HFFc6 (cell line): Measurements from ENCODE around the gene IRF8. TPM values are rescaled to one million over a fixed set of nuclear protein-coding genes. Genes with fewer than 3 reads are reported as not detected.

ENCODE experiments used
- DNase-seq: peaks from one replicate; pipeline ENCODE4 v3.0.0-alpha.2; 2018
- H3K27ac Mint-ChIP-seq: 2 replicates; pipeline ENCODE4 v1.8.0; 2020; ENCODE audit warnings: mild to moderate bottlenecking, mixed read lengths
- H3K27me3 Mint-ChIP-seq: 2 replicates; pipeline ENCODE4 v1.8.0; 2021; ENCODE audit warnings: mild to moderate bottlenecking, moderate library complexity, mixed read lengths; ENCODE audit not compliant: insufficient read depth
- H3K36me3 Mint-ChIP-seq: 2 replicates; pipeline ENCODE4 v1.8.0; 2021; ENCODE audit warnings: low read depth, mixed read lengths
- H3K4me1 Mint-ChIP-seq: 2 replicates; pipeline ENCODE4 v1.8.0; 2020; ENCODE audit warnings: low read depth, mixed read lengths
- H3K4me3 Mint-ChIP-seq: 2 replicates; pipeline ENCODE4 v1.8.0; 2020; ENCODE audit warnings: mild to moderate bottlenecking, moderate library complexity, mixed read lengths
- H3K9me3 Mint-ChIP-seq: 2 replicates; pipeline ENCODE4 v1.8.0; 2020; ENCODE audit warnings: mild to moderate bottlenecking, mixed read lengths
- CTCF ChIP-seq: fragments of 200-600 bp; sonication (generic); IDR thresholded peaks from 2 replicates; pipeline ENCODE4 v1.5.0; 2021; ENCODE audit warnings: antibody characterized with exemption, mild to moderate bottlenecking
- total RNA-seq, 6 experiments: library from RNA; stranded (reverse); fragmentation: NEBNext Ultra II Directional; extraction: Animal tissue kit (Norgen Biotek cat#: 25700); gene quantifications; 2 replicates in 1 of 6; 3 replicates in 5 of 6; pipeline ENCODE4 v1.2.3, GENCODE V29; 2021

Gene IRF8
- total RNA-seq, 6 experiments from 2014 or later: not detected

DNA sequence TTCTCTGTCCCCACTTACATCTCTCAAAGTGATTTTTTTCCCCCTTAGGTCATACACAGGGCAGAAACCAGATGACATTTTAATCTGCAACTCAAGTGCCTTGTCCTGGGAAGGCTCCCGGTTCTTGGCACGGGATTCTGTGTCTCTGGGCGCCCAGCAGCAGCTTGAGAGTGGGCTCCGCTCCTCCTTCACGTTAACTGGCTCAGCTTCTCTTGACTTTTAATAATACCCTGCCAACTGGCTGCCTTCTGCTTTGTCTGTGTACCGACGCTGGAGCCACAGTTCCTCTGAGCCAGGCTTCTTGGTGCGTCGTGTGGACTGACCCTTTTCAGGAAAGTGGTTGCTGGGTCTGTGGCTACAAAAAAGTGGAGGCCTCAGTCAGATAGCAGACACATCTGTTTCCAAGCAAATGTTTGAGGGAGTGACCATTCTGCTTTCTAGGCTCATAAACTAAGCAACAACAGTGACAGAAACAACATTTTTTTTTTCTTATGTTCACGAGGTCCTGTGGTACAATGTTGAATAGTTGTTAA, 64.9 kb downstream of the IRF8 start:
- no peak for TF ChIP-seq CTCF
- Mint-ChIP-seq H3K4me3 (no peak overlapping the region), H3K27ac (no peak overlapping the region), H3K36me3 (no peaks in the 10 kb centered on the region), H3K27me3 (peaks cover 60% of the 10 kb centered on the region), H3K4me1 (peaks cover 4% of the 10 kb centered on the region), H3K9me3 (no peaks in the 10 kb centered on the region)
- no peak for DNase-seq

DNA sequence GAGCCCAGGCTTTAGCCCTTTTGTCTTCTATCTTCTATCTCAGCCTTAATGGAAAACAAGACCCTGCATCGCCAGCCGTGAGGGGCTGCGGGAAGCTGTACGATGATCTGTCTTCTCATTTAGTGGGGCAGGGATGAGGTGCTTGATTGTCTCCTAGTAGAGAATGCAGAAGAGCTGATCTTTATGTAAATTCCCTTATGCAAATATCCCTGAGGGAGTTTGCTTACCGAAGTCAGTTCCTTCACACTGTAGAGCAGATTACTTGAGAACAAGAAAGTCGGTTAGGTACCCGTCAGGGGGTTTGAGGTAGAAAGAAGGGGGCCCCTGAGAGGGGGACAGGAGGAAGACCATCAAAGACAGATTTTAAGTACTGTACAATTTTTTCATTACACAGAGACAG, 66.2 kb downstream of the IRF8 start:
- DNase-seq: no peak
- H3K4me3 Mint-ChIP-seq: no peak overlapping the region
- H3K4me1 Mint-ChIP-seq: peaks cover 18% of the 10 kb centered on the region
- no peaks in the 10 kb centered on the region for H3K9me3 Mint-ChIP-seq
- H3K27ac Mint-ChIP-seq: no peak overlapping the region
- H3K27me3 Mint-ChIP-seq: peaks cover 48% of the 10 kb centered on the region
- TF ChIP-seq CTCF: no peak
- no peaks in the 10 kb centered on the region for H3K36me3 Mint-ChIP-seq

DNA sequence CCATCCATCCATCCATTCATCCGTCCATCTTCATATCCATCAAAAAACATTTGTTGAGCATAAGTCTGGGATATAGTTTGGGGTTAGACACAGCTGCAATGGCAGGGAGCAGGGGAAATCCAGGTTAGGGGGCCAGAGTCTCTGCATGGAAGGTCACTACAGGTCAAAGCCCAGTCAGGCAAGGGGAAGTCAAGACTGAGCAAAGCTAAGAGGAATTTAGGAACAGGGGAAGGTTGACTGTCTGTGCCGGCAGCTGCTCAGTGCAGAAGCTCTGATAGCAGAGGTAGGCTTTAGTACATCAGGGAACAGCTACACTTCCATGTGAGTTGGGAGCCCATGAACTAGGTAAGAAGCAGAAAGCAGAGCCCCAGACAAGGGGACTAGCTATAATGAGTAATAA, 68.1 kb downstream of the IRF8 start:
- Mint-ChIP-seq H3K27ac (no peak overlapping the region), H3K9me3 (no peaks in the 10 kb centered on the region), H3K27me3 (peaks cover 37% of the 10 kb centered on the region)

GRCh38 chr16:85968041-85968920, 69.3 kb downstream of the IRF8 start:
- Mint-ChIP-seq H3K4me3 (no peak overlapping the region), H3K9me3 (no peaks in the 10 kb centered on the region), H3K27ac (no peak overlapping the region), H3K4me1 (peaks cover 24% of the 10 kb centered on the region), H3K27me3 (peaks cover 32% of the 10 kb centered on the region), H3K36me3 (no peaks in the 10 kb centered on the region)
- no peak for TF ChIP-seq CTCF
- no peak for DNase-seq

More for the DNA sequence above, 68.1 kb downstream of the IRF8 start:
- DNase-seq: no peak
- peaks cover 24% of the 10 kb centered on the region for H3K4me1 Mint-ChIP-seq
- no peak for TF ChIP-seq CTCF
- H3K36me3 Mint-ChIP-seq: no peaks in the 10 kb centered on the region
- H3K4me3 Mint-ChIP-seq: no peak overlapping the region

- peaks cover 4% of the 10 kb centered on the region; the same call in 1 of the 2 replicates for H3K36me3 Mint-ChIP-seq
- peak overlapping the region; percentile 1; the same call in 1 of the 2 replicates for H3K4me3 Mint-ChIP-seq
- H3K4me1 Mint-ChIP-seq: peaks cover 24% of the 10 kb centered on the region
- no peak overlapping the region; the same call in 1 of the 2 replicates for H3K27ac Mint-ChIP-seq
- peak; percentile 50 for DNase-seq
- no peak for TF ChIP-seq CTCF
- peaks cover 4% of the 10 kb centered on the region for H3K9me3 Mint-ChIP-seq
- peaks cover 28% of the 10 kb centered on the region for H3K27me3 Mint-ChIP-seq
Measured at GRCh38 chr16:85969159-85969558, 70.2 kb downstream of the IRF8 start.
